GM19324 (cell line): ENCODE data around the gene ELAVL3.

ENCODE experiments used
- ATAC-seq: cut with Tn5 transposase; IDR thresholded peaks from one replicate; pipeline ENCODE4 v1.9.1; 2021; ENCODE audit warnings: mild to moderate bottlenecking, moderate library complexity; ENCODE audit not compliant: unreplicated experiment, low FRiP score

Gene ELAVL3

GRCh38 chr19:11480715-11481533 is at the start of gene ELAVL3:
Gene ELAVL3 (minus strand): TSS chr19:11481046. CDS start chr19:11480608, 438 bp downstream.
- ATAC-seq: no peak

DNA sequence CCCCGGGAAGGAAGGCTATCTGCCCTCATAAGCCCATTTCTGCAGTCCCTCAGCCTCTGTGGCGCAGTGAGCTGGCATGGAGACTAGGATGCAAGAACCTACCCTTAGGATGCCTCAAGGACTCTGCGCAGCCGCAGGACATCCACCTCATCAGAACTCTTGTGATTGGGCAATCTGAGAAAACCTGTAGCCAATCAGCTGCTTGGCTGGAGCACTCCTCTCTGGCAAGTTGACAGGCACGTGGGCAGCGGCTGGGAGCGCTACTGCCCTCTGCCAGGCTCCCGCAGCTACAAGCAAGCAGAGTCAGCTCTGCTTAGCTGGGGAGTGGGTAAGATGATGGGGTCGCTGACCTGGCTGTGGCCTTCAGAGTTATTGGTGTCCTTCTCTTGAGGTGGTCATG is 49.6 kb upstream of the ELAVL3 start:
- ATAC-seq: no peak

- peak; percentile 96 for ATAC-seq
These were observed 47.9 kb upstream of the ELAVL3 start, which contains the start of gene ECSIT for GRCh38 chr19:11528551-11529341. Gene ECSIT (minus strand): TSS chr19:11529134. CDS start chr19:11519170, 9,964 bp downstream.

GRCh38 chr19:11519138-11519537 is 38.3 kb upstream of the ELAVL3 start:
- no peak for ATAC-seq

GRCh38 chr19:11513946-11514345 is 33.1 kb upstream of the ELAVL3 start:
- ATAC-seq: no peak

GRCh38 chr19:11510444-11510843 is 29.6 kb upstream of the ELAVL3 start:
- no peak for ATAC-seq

DNA sequence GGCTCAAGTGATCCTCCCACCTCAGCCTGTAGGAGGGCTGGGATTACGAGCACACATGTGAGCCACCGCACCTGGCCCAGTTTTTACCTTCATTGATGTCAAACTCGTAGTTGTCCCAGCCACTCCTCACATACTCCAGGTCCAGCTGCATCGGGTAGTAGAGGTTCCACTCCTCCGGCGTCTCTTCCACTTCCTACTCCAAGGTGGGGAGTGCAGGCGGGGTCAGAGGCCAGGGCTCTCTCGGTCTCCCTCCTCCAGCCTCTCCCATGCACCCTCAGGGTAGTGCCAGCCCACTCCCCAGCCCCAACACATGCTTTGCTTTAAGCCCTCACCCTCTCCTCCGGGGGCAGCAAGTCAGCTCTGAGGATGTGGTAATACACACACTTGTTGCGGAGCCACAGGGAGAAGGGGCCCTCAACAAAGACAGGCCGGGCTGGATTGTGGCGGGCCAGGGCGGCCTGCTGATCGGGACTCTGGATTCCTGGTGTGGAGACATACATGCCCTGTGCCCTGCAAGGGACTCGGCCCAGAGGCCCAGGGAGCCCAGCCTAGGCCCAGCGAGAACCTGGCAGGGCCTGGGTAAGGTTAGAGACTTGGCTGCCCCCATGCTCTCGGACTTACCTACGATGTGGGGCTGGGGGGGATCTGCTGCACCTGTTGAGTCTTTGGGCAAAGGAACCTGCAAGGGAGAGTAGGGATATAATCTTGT is 26.7 kb upstream of the ELAVL3 start:
- no peak for ATAC-seq

GRCh38 chr19:11506967-11507366 is 26.1 kb upstream of the ELAVL3 start:
- ATAC-seq: no peak

- ATAC-seq: peak; percentile 25
These were observed 25.3 kb upstream of the ELAVL3 start for GRCh38 chr19:11506101-11506555.

GRCh38 chr19:11505504-11506100 is 24.8 kb upstream of the ELAVL3 start, which contains the start of gene ZNF653:
Gene ZNF653 (minus strand): TSS chr19:11505839. CDS start chr19:11505786, 53 bp downstream.
- ATAC-seq: peak; percentile 70

GRCh38 chr19:11505032-11505503 is 24.2 kb upstream of the ELAVL3 start:
- ATAC-seq: peak; percentile 91

GRCh38 chr19:11504502-11505031 is 23.7 kb upstream of the ELAVL3 start:
- ATAC-seq: no peak

DNA sequence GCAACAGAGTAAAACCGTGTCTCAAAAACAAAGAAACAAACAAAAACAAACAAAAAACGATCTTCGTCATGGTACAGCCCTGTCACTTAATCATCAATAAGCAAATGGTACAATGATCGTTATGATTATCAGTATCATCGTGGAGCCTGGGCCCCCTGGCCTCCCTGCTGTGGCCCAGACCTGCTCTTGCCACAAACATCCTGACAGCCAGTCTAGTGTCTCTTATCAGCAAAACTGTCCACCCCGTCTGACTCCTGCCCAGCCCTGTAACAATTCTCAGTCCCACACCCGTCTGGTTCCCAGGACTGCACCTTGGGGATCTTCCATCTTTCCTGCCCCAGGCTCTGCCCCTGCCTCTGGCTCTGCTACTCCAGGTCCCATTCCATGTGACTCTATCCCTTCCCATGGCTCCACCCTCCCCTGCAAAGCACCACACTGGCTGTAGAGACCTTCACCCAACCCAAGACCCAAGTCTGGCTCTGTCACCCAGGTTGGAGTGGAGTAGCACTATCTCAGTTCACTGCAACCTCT is 19.1 kb upstream of the ELAVL3 start:
- ATAC-seq: no peak

DNA sequence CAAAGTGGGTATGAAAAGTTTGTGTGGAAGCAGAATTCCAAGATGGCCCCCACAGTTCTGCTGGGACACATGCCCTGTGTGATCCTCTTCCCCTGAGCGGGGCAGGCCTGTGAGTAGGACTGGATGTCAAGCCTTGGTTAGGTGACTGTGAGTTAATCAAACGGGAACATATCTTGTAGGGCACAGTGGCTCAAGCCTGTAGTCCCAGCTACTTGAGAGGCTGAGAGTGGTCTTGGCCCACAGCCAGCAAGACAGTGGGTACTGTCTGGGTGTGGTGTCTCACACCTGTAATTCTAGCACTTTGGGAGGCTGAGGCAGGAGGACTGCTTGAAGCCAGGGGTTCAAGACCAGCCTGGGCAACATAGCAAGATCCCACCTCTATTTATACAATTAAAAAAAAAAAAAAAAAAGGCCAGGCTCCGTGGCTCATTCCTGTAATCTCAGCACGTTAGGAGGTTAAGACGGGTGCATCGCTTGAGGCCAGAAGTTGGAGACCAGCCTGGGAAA is 18.4 kb upstream of the ELAVL3 start:
- ATAC-seq: no peak

GRCh38 chr19:11496391-11497163 is 15.7 kb upstream of the ELAVL3 start:
- ATAC-seq: no peak

- ATAC-seq: no peak
These were observed 15.0 kb upstream of the ELAVL3 start for GRCh38 chr19:11495885-11496284.

DNA sequence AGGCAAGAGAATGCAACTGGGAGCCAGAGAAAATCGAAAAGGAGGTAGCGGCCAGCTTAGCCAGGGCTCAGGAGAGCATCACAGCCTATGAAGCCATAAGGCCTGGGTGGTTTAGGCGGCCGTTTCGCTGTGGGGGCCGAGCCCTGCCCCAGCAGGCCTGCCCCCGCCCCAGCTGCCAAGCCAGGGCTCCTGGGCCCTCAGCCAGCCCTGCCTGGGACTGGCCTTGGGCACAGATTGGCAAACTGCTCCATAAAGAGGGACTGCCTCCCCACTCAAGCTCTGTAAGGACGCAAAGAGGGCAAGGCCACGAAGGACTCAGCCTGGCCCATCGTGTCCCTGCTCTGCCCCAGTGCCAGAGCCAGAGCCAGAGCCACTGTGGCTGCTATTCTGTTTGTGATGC is 14.6 kb upstream of the ELAVL3 start:
- ATAC-seq: no peak

DNA sequence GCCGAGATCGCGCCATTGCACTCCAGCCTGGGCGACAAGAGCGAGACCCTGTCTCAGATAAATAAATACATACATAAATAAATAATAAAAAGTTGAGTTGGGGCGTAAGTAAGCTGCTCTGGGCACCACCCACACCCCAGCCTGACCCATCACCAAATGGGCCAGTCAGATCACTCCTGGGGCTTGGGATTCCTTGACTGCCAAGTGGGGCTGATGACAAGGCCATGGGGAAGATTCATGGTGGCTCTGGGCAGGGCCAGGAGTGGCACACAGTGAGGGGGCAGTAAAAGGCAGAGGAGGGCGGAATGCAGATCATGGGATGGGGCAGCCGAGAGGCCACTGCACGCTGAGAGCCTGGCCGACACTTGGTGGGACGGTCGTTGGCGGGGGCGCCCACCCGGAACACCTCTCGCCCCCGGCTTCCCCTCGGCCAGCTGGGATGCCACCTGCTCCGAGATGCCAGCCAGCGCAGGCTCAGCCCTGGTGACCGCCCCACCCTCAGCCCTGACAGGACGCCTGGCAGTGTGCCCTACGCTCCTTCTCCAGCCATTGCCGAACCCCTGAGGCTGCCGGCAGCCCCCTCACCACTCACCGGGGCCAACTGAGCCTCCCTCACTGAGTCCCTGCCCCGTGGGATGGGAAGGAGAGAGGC is 13.9 kb upstream of the ELAVL3 start:
- ATAC-seq: no peak
